ENCODE results near the gene COL9A3.
A peak's percentile ranks its signal among the peaks of the same experiment; 100 is the strongest.

COL9A3 gene

DNA sequence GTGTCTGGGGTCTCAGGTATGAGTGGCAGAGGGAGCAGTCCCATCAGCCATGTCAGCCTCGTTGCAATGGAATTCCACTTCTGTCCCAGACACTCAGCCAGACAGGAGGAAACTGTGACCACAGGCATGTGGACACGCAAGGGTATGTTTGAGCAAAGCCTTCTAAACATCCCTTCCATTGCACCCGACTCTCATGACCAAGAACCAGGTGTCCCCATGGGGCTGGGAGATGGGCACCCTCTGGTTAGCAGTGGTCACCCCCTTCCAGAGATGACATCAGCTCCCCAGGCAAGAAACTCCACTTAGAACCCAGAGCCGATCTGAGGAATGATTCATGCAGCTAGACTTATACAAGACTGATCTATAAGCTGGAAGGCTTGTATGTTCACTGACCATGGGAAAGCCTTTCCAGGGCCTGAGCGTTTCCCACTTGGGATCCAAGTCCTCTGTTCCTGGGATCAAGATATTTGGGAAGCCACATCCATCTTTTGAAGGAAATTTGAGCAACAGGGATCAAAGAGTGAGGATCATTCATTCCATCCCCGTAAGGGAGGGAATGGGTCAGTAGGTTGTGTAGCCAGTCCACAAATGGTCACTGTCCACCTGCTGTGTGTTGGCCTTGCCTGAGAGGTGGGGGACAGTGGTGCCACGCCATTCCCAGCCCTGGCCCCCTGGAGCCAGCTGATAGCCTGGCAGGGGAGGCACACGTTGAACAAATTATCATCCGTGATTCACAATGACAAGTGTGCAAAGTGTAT is 24.5 kb upstream of the COL9A3 start:
- peaks cover 3% of the 10 kb centered on the region; the same call in 1 of the 2 replicates for H4K20me1 ChIP-seq (ENCODE audit: insufficient read depth, low read length)
- H3K36me3 ChIP-seq (replicated peaks; ENCODE audit: low read depth, low read length): no peaks in the 10 kb centered on the region
- H3K27me3 ChIP-seq (ENCODE audit: low read depth, low read length): peaks cover 46% of the 10 kb centered on the region
- H3K9me3 ChIP-seq (ENCODE audit: insufficient read depth, low read length): no peaks in the 10 kb centered on the region
- H3K9ac ChIP-seq (ENCODE audit: low read length): no peak overlapping the region
- peaks cover 5% of the 10 kb centered on the region for H3K79me2 ChIP-seq (ENCODE audit: low read length)
- no peak overlapping the region for H3K4me2 ChIP-seq (ENCODE audit: low read length)
- peaks cover 23% of the 10 kb centered on the region for H3K4me1 ChIP-seq (ENCODE audit: low read length)
- no peak overlapping the region for H3K27ac ChIP-seq (ENCODE audit: low read length)
- no peak overlapping the region for H2AFZ ChIP-seq (ENCODE audit: low read depth, low read length)
- no peak overlapping the region for H3K4me3 ChIP-seq (ENCODE audit: low read length)
- TF ChIP-seq, protein P1, sequence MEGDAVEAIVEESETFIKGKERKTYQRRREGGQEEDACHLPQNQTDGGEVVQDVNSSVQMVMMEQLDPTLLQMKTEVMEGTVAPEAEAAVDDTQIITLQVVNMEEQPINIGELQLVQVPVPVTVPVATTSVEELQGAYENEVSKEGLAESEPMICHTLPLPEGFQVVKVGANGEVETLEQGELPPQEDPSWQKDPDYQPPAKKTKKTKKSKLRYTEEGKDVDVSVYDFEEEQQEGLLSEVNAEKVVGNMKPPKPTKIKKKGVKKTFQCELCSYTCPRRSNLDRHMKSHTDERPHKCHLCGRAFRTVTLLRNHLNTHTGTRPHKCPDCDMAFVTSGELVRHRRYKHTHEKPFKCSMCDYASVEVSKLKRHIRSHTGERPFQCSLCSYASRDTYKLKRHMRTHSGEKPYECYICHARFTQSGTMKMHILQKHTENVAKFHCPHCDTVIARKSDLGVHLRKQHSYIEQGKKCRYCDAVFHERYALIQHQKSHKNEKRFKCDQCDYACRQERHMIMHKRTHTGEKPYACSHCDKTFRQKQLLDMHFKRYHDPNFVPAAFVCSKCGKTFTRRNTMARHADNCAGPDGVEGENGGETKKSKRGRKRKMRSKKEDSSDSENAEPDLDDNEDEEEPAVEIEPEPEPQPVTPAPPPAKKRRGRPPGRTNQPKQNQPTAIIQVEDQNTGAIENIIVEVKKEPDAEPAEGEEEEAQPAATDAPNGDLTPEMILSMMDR (IDR thresholded peaks at IDR 0.05; ENCODE audit: low read depth, low read length): no peak
- no peak for TF ChIP-seq EZH2phosphoT487 (IDR thresholded peaks at IDR 0.05; ENCODE audit: low read depth)

DNA sequence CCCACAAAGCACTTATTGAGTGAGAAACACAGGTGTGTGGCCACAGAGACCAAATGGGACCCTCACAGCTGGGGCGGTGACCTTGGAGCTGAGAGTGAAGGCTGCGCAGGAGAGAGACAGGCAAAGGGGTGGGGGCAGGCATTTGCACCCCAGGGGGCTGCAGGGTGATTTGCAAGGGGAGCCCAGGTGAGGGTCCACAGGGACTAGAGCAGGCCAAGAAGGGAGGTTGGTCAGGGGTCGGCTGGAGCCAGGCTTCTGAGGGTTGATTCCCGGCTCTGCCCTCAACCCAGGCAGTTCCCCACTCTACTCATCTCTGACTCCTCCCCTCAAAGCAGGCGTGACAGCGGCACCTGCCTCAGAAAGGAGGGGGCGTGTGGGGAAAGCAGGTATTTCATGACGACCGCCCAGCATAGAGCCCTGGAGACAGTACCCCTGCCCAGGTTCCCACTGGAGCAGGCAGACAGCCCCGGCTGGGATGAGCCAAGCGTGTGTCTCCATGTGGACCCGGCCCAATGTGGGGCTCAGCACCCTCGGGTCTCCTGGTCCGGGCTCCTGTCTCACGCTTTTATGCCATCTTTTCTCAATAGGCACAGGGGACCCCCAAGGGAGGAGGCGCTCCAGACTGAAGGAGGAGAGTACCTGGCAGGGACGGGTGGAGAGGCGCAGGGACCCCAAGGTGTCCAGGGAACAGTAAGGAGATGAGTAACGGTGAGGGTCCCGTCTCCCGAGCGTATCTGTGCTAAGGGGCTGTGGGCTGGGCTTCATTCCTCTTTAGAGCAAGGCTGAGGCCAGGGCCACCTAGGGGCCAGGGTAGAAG is 23.7 kb upstream of the COL9A3 start:
- Histone ChIP-seq H3K9ac (ENCODE audit: low read length) (peak overlapping the region; percentile 44; the same call in 1 of the 2 replicates), H3K4me3 (ENCODE audit: low read length) (peak overlapping the region; percentile 76), H3K9me3 (ENCODE audit: insufficient read depth, low read length) (no peaks in the 10 kb centered on the region), H3K4me1 (ENCODE audit: low read length) (peaks cover 23% of the 10 kb centered on the region), H2AFZ (ENCODE audit: low read depth, low read length) (no peak overlapping the region), H3K27ac (ENCODE audit: low read length) (no peak overlapping the region), H3K36me3 (replicated peaks; ENCODE audit: low read depth, low read length) (peaks cover 8% of the 10 kb centered on the region), H4K20me1 (ENCODE audit: insufficient read depth, low read length) (peaks cover 8% of the 10 kb centered on the region; the same call in 1 of the 2 replicates), H3K79me2 (ENCODE audit: low read length) (peaks cover 8% of the 10 kb centered on the region), H3K4me2 (ENCODE audit: low read length) (peak overlapping the region; percentile 88), H3K27me3 (ENCODE audit: low read depth, low read length) (peaks cover 38% of the 10 kb centered on the region)
- TF ChIP-seq EZH2phosphoT487 (IDR thresholded peaks at IDR 0.05; ENCODE audit: low read depth): no peak
- TF ChIP-seq, protein P1 (IDR thresholded peaks at IDR 0.05; ENCODE audit: low read depth, low read length): no peak

DNA sequence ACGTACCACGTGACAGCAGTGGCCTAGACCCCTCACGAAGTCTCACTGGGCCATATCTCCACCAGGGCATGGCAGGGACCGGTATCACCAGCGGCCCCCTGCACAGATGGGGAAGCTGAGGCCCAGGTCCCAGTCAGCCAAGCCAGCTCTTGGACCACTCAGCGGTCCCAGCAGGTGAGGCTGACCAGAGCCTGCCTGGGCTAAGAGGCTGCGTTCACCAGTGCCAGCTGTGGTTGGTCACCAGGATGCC is 23.2 kb upstream of the COL9A3 start:
- H3K4me3 ChIP-seq (ENCODE audit: low read length): peak overlapping the region; percentile 76
- peaks cover 8% of the 10 kb centered on the region for H3K79me2 ChIP-seq (ENCODE audit: low read length)
- peak overlapping the region; percentile 88 for H3K4me2 ChIP-seq (ENCODE audit: low read length)
- peaks cover 33% of the 10 kb centered on the region for H3K27me3 ChIP-seq (ENCODE audit: low read depth, low read length)
- peaks cover 8% of the 10 kb centered on the region; the same call in 1 of the 2 replicates for H4K20me1 ChIP-seq (ENCODE audit: insufficient read depth, low read length)
- H3K9me3 ChIP-seq (ENCODE audit: insufficient read depth, low read length): no peaks in the 10 kb centered on the region
- peak overlapping the region; percentile 32; the same call in 1 of the 2 replicates for H2AFZ ChIP-seq (ENCODE audit: low read depth, low read length)
- H3K4me1 ChIP-seq (ENCODE audit: low read length): peaks cover 23% of the 10 kb centered on the region
- H3K9ac ChIP-seq (ENCODE audit: low read length): peak overlapping the region; percentile 44; the same call in 1 of the 2 replicates
- peaks cover 13% of the 10 kb centered on the region for H3K36me3 ChIP-seq (replicated peaks; ENCODE audit: low read depth, low read length)
- H3K27ac ChIP-seq (ENCODE audit: low read length): no peak overlapping the region
- TF ChIP-seq, protein P1 (IDR thresholded peaks at IDR 0.05; ENCODE audit: low read depth, low read length): no peak
- no peak for TF ChIP-seq EZH2phosphoT487 (IDR thresholded peaks at IDR 0.05; ENCODE audit: low read depth)

Data from OCI-LY3 (cell line).